Skeletal muscle satellite cell (primary cell): ENCODE measurements around the gene SFSWAP.
"Not testable (repeated sequence)": the region's sequence is repeated elsewhere in the genome, so short reads cannot be mapped to it uniquely, and the experiment has no call there.

Experiments
- H3K27me3 ChIP-seq: 2 replicates; pipeline ENCODE4 v1.7.0; 2013; ENCODE audit warnings: low read length; ENCODE audit not compliant: control insufficient read depth, insufficient read depth
- H3K36me3 ChIP-seq: 2 replicates; pipeline ENCODE4 v1.7.0; 2013; ENCODE audit warnings: mild to moderate bottlenecking, control low read depth, low read length; ENCODE audit not compliant: insufficient read depth
- H3K4me1 ChIP-seq: 2 replicates; pipeline ENCODE4 v1.7.0; 2013; ENCODE audit warnings: low read length; ENCODE audit not compliant: control insufficient read depth, insufficient read depth
- H3K4me2 ChIP-seq: 2 replicates; pipeline ENCODE4 v1.7.0; 2013; ENCODE audit warnings: mild to moderate bottlenecking, low read length
- H3K4me3 ChIP-seq: 2 replicates; pipeline ENCODE4 v1.7.0; 2013; ENCODE audit warnings: low read length
- H3K9ac ChIP-seq: 2 replicates; pipeline ENCODE4 v1.7.0; 2013; ENCODE audit warnings: mild to moderate bottlenecking, low read depth, low read length, moderate library complexity
- H3K9me3 ChIP-seq: replicated peaks from 2 replicates; pipeline ENCODE4 v1.7.0; 2013; ENCODE audit warnings: mild to moderate bottlenecking, control low read depth, low read length

Gene SFSWAP

DNA sequence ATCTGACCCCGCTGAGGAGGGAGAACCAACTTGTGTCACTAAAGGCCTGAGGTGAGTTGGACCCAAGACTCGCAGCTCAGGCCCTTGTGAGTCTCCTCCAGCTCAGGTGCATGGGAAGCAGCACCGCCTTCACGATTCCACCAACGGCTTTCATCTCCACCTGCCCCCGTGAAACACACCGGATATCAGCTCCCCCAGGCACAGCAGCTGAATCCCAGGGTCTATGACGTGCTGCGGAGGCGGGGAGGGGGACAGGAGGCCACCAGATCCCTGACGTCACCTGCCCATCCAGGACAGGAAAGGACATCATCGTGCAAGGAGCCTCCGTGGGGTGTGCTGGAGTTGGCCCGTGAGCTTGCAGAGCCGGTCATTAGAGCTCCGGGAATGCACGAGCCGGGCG lies 18.5 kb upstream of the SFSWAP start:
- Histone ChIP-seq H3K9me3 (no peaks in the 10 kb centered on the region), H3K4me2 (no peak overlapping the region), H3K36me3 (no peaks in the 10 kb centered on the region), H3K4me1 (no peaks in the 10 kb centered on the region), H3K9ac (no peak overlapping the region), H3K4me3 (no peak overlapping the region), H3K27me3 (peaks cover 5% of the 10 kb centered on the region)

DNA sequence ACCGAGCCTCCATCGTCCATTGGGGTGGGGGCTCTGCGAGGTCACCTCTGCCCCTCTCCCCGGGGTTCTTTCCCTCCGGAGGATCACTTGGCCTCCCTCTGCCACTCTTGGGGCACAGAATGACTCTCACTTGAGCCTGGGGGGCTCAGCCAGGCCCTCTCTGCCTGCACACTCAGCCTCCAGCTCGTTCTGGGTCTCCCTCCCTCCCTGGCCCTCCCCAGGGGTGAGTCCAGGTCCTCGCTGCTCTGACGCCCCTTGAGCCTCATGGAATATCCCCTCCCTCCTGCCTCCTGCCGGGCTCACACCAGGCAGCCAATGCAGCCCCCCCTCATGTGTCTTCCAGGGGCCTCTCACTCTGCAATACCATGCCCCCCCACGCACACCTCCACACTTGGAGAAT lies 17.7 kb upstream of the SFSWAP start:
- Histone ChIP-seq H3K9ac (no peak overlapping the region), H3K9me3 (no peaks in the 10 kb centered on the region), H3K27me3 (peaks cover 9% of the 10 kb centered on the region), H3K4me3 (no peak overlapping the region), H3K36me3 (no peaks in the 10 kb centered on the region), H3K4me1 (no peaks in the 10 kb centered on the region), H3K4me2 (no peak overlapping the region)

DNA sequence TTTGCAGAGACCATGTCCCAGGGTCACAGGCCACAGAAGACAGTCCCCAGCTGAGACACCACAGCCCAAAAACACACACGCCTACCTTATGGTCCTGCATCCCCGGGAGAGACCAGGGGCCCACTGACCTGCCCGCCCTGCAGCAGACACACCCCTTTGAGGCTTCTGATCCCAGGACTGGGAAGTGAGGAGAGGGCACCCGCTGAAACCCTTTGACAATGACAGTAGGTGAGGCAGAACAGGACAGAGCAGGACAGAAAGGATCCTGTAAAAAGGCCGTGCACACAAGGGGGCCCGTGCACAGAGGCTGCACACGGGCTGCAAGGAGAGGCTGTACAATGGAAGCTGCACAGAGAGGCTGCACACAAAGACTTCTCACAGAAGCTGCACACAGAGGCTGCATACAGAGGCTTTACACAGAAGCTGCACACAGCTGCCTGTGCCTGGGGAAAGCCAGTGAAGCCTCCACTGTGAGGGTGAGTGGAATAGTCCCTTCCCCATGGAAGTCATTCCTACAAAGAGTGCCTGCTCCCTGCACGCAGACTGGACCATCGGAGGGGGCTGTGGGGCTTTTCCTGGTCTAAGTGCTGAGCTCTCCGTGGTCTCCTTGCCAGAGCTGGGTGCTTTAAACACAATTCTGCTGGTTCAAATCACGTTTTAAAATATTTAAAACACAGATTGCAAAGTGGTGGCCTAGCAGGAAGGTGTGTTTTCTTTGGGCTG lies 16.6 kb upstream of the SFSWAP start:
- Histone ChIP-seq H3K4me3 (no peak overlapping the region), H3K9me3 (no peaks in the 10 kb centered on the region), H3K4me2 (no peak overlapping the region), H3K9ac (no peak overlapping the region), H3K4me1 (peaks cover 3% of the 10 kb centered on the region), H3K36me3 (no peaks in the 10 kb centered on the region), H3K27me3 (peaks cover 10% of the 10 kb centered on the region)

DNA sequence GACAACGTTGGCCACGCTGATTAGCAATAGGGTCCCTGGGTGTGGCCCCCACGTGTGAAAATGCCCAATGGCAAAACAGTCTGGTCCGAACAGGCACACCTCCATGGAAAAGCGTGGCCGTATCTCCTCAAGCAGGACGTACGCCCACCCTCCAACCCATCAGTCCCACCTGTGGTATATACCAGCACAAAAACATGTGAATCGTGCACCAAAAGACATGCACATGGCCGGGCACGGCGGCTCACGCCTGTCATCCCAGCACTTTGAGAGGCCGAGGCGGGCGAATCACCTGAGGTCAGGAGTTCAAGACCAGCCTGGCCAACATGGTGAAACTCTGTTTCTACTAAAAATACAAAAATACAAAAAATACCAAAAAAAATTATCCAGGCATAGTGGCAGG lies 14.9 kb upstream of the SFSWAP start:
- H3K36me3 ChIP-seq, result no peaks in the 10 kb centered on the region
- no peak overlapping the region for H3K4me2 ChIP-seq
- peaks cover 7% of the 10 kb centered on the region for H3K27me3 ChIP-seq
- H3K9me3 ChIP-seq, result no peaks in the 10 kb centered on the region
- peaks cover 8% of the 10 kb centered on the region for H3K4me1 ChIP-seq
- H3K9ac ChIP-seq, result no peak overlapping the region
- no peak overlapping the region for H3K4me3 ChIP-seq

DNA sequence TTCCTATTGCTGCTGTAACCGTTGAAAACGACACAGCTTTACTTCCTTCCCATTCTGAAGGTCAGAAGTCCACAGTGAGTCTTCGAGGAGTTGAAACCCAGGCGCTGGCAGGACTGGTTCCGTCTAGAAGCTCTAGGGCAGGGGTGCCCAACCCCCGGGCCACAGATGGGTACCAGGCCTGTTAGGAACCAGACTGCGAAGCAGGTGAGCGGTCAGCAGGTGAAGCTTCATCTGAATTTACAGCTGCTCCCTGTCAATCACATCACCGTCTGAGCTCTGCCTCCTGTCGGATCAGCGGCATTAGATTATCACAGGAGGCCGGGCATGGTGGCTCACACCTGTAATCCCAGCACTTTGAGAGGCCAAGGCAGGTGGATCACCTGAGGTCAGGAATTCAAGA lies 12.6 kb upstream of the SFSWAP start:
- H3K9me3 ChIP-seq, result peaks cover 2% of the 10 kb centered on the region
- peaks cover 7% of the 10 kb centered on the region for H3K27me3 ChIP-seq
- no peak overlapping the region for H3K4me2 ChIP-seq
- H3K9ac ChIP-seq, result no peak overlapping the region
- peaks cover 8% of the 10 kb centered on the region for H3K4me1 ChIP-seq
- H3K36me3 ChIP-seq, result no peaks in the 10 kb centered on the region
- H3K4me3 ChIP-seq, result no peak overlapping the region

DNA sequence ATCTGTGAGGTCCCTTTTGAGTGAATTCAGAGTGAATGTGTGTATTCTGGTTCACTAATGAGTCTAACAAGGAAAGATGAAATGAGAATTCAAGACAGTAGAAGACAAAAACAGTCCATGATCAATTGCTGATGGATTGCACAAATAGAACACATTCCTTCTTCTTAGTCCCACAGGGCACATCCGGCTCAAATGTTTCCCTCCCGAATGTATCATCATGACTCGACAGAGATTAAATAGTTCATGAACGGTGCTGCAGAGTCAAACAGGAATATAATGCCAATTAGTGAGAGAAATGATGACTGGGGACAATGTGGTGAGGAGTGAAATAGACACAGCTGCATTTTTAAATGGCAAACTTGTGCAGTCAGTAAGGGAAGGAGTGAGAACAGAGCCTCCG lies 11.5 kb upstream of the SFSWAP start:
- peaks cover 3% of the 10 kb centered on the region for H3K9me3 ChIP-seq
- no peaks in the 10 kb centered on the region for H3K36me3 ChIP-seq
- peaks cover 8% of the 10 kb centered on the region for H3K4me1 ChIP-seq
- no peak overlapping the region for H3K9ac ChIP-seq
- peaks cover 7% of the 10 kb centered on the region for H3K27me3 ChIP-seq
- H3K4me2 ChIP-seq, result no peak overlapping the region
- H3K4me3 ChIP-seq, result no peak overlapping the region

DNA sequence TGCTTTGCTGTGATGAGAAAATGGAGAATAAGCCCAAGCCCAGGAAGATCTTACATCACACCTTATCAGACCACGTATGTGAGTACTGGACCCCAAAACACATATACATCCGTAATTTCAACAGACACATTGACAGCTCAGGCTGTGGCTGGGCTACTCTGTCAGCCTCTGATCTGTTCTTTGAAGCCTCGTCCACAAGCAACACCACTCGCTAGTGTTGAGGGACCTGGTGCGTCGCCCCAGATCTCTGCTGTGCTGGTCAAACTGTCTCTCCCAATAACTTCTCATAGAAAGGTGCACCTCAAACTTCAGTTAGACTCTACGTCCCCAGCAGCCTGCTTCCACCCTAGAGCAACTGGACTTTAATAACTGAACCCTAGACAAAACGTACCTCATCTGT lies 10.6 kb upstream of the SFSWAP start:
- Histone ChIP-seq H3K36me3 (no peaks in the 10 kb centered on the region), H3K9ac (no peak overlapping the region), H3K4me1 (peaks cover 8% of the 10 kb centered on the region), H3K9me3 (peaks cover 3% of the 10 kb centered on the region), H3K4me3 (no peak overlapping the region), H3K4me2 (no peak overlapping the region), H3K27me3 (peaks cover 7% of the 10 kb centered on the region)

DNA sequence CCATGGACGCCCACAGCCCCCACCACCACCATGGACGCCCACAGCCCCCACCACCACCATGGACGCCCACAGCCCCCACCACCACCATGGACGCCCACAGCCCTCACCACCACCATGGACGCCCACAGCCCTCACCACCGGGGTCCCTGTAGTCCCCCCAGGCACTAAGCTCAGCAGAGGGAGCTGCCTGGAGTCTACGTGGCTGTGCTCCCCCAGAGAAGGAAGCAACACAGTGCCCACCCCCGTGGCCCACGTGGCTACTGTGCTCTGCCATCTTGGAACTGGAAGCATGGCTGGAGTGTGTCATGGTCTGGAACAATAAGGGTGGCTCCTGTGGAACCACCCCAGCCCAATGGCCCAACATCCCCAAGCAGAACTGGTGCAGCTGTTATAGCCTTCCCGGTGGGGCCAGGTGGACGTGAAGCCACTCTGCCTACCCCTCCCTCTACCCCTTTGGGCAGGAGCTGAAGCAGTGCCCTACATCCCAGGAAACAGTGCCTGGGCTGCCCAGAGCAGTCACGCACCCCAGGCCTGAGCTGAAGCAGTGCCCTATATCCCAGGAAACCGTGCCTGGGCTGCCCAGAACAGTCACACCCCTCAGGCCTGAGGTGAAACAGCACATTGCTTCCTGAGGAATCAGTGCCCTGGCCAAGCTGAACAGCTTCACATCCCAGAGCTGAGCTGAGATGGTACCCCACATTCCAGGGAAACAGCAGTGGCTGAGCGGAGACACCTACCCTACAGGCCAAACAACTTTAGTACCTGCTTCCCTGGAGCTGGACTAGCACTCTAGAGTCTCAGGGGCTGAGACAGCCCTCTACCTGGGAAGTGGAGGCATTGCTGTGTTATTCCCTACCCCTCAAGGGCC lies 9.0 kb upstream of the SFSWAP start:
- H3K4me2 ChIP-seq, result no peak overlapping the region
- no peak overlapping the region for H3K9ac ChIP-seq
- H3K27me3 ChIP-seq, result peaks cover 4% of the 10 kb centered on the region
- no peak overlapping the region for H3K4me3 ChIP-seq
- H3K4me1 ChIP-seq, result peaks cover 8% of the 10 kb centered on the region
- peaks cover 3% of the 10 kb centered on the region for H3K9me3 ChIP-seq
- H3K36me3 ChIP-seq, result no peaks in the 10 kb centered on the region

DNA sequence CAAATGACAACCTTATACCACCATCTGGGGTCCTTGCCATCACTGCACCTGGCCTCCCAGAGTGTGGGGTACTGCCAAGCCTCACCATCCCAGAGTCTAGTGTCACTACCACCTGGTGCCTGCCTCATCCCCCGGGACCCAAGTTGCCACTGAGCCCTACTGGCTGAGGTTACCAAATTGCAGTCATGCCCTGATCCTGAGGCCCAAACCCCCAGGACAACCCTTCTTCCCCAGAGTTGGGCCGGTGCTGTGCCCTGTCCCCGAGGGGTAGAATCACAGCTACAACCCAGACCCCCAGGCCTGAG lies 8.4 kb upstream of the SFSWAP start:
- H3K4me2 ChIP-seq, result no peak overlapping the region
- H3K9ac ChIP-seq, result no peak overlapping the region
- peaks cover 3% of the 10 kb centered on the region for H3K9me3 ChIP-seq
- H3K4me1 ChIP-seq, result peaks cover 8% of the 10 kb centered on the region
- H3K4me3 ChIP-seq, result no peak overlapping the region
- peaks cover 4% of the 10 kb centered on the region for H3K27me3 ChIP-seq
- no peaks in the 10 kb centered on the region for H3K36me3 ChIP-seq

DNA sequence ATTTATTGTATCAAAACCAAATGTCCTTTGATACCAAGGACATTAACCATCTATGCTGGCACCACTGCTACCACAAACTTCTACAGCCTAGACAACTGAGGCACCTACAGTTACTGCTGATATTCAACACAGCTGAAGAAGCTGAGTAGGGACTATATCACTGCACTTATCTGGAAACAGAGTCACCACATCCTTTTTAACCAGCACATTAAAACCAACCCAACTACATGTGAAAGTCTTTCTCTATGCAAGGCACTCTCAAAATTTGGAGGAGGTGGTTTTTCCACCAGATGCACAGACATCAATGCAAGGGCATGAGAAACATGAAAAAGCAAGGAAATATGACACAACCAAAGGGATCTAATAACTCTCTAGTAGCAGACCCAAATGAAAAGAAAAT lies 7.7 kb upstream of the SFSWAP start:
- peaks cover 3% of the 10 kb centered on the region for H3K9me3 ChIP-seq

DNA sequence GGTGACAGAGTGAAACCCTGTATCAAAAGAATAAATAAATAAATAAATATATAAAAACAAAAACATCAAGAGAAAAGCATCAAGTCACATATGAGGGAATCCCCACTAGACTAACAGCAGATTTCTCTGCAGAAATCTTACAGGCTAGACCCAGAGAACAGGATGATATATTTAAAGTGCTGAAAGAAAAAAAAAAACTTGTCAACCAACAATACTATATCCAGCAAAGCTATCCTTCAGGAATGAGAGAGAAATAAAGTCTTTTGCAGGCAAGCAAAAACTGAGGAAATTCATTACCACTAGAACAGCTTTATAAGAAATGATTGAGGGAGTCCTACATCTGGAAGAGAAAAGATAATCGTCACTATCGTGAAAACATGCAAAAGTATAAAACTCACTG lies 6.4 kb upstream of the SFSWAP start:
- no peak overlapping the region for H3K9ac ChIP-seq
- H3K4me1 ChIP-seq, result peaks cover 3% of the 10 kb centered on the region
- H3K4me3 ChIP-seq, result no peak overlapping the region
- H3K27me3 ChIP-seq, result no peaks in the 10 kb centered on the region
- peaks cover 3% of the 10 kb centered on the region for H3K9me3 ChIP-seq
- no peak overlapping the region for H3K4me2 ChIP-seq
- H3K36me3 ChIP-seq, result no peaks in the 10 kb centered on the region

More for the DNA sequence above, 7.7 kb upstream of the SFSWAP start:
- no peak overlapping the region for H3K4me3 ChIP-seq
- no peak overlapping the region for H3K9ac ChIP-seq
- H3K27me3 ChIP-seq, result peaks cover 1% of the 10 kb centered on the region
- no peak overlapping the region for H3K4me2 ChIP-seq
- H3K36me3 ChIP-seq, result no peaks in the 10 kb centered on the region
- H3K4me1 ChIP-seq, result peaks cover 8% of the 10 kb centered on the region

DNA sequence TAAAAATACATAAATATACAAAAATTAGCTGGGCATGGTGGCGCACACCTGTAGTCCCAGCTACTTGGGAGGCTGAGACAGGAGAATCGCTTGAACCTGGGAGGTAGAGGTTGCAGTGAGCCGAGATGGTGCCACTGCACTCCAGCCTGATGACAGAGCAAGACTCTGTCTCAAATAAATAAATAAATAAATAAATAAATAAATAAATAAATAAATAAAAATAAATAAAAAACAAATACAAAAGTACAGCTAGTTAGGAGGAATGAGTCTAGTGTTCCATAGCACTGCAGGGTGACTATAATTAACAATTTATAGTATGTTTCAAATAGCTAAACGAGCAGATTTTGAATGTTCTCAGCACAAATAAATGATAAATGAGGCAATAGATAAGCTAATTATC lies 4.2 kb upstream of the SFSWAP start:
- not testable (repeated sequence) for H3K4me2 ChIP-seq, H3K4me1 ChIP-seq, H3K9ac ChIP-seq, H3K27me3 ChIP-seq, H3K36me3 ChIP-seq, H3K4me3 ChIP-seq, H3K9me3 ChIP-seq
